NCI-H1092 treated with DMSO at 0.1 percent for 48 hours (cell line): Measurements from ENCODE around the gene DNER.
"Not testable (repeated sequence)": the region's sequence is repeated elsewhere in the genome, so short reads cannot be mapped to it uniquely, and the experiment has no call there.

ENCODE experiments used
- DNase-seq: peaks from one replicate; lab custom pipeline; 2025; lab: John Stamatoyannopoulos, UW

The DNER gene

GRCh38 chr2:229563388-229563787 lies 151.0 kb downstream of the DNER start:
- DNase-seq: no peak

- no peak for DNase-seq
Measured at GRCh38 chr2:229562472-229563127, 151.8 kb downstream of the DNER start.

- DNase-seq: no peak
Measured at GRCh38 chr2:229559986-229560385, 154.4 kb downstream of the DNER start.

GRCh38 chr2:229553091-229553490 lies 161.3 kb downstream of the DNER start:
- no peak for DNase-seq

GRCh38 chr2:229543176-229543873 lies 171.0 kb downstream of the DNER start:
- DNase-seq: no peak

GRCh38 chr2:229539628-229540027 lies 174.7 kb downstream of the DNER start:
- no peak for DNase-seq

- no peak for DNase-seq
Measured at GRCh38 chr2:229531594-229531993, 182.8 kb downstream of the DNER start.

- DNase-seq: no peak
Measured at GRCh38 chr2:229530434-229530833, 183.9 kb downstream of the DNER start.

GRCh38 chr2:229528846-229529245 lies 185.5 kb downstream of the DNER start:
- no peak for DNase-seq

- no peak for DNase-seq
Measured at GRCh38 chr2:229526951-229527350, 187.4 kb downstream of the DNER start.

GRCh38 chr2:229524799-229525198 lies 189.6 kb downstream of the DNER start:
- no peak for DNase-seq

- no peak for DNase-seq
Measured at GRCh38 chr2:229523663-229524062, 190.7 kb downstream of the DNER start.

- no peak for DNase-seq
Measured at GRCh38 chr2:229521576-229521975, 192.8 kb downstream of the DNER start.

- DNase-seq: no peak
Measured at GRCh38 chr2:229520691-229521096, 193.7 kb downstream of the DNER start.

- no peak for DNase-seq
Measured at GRCh38 chr2:229519655-229520430, 194.5 kb downstream of the DNER start.

GRCh38 chr2:229514273-229514895 lies 200.0 kb downstream of the DNER start:
- DNase-seq: no peak

GRCh38 chr2:229511524-229511923 lies 202.8 kb downstream of the DNER start:
- no peak for DNase-seq

GRCh38 chr2:229506699-229507098 lies 207.7 kb downstream of the DNER start:
- not testable (repeated sequence) for DNase-seq

- DNase-seq: no peak
Measured at GRCh38 chr2:229501051-229501794, 213.1 kb downstream of the DNER start.

GRCh38 chr2:229492034-229492433 lies 222.3 kb downstream of the DNER start:
- no peak for DNase-seq

- DNase-seq: no peak
Measured at GRCh38 chr2:229490167-229490566, 224.2 kb downstream of the DNER start.

- no peak for DNase-seq
Measured at GRCh38 chr2:229489016-229489415, 225.3 kb downstream of the DNER start.
